Measurements from ENCODE around the gene HSPB9. TPM values are rescaled to one million over a fixed set of nuclear protein-coding genes. Genes with fewer than 3 reads are reported as not detected.
"Not testable (repeated sequence)": the region's sequence is repeated elsewhere in the genome, so short reads cannot be mapped to it uniquely, and the experiment has no call there.

The HSPB9 gene
- total and polyA plus RNA-seq, 5 donors from 2014 or later, result 0.08 to 0.28 TPM; not detected in 3

DNA sequence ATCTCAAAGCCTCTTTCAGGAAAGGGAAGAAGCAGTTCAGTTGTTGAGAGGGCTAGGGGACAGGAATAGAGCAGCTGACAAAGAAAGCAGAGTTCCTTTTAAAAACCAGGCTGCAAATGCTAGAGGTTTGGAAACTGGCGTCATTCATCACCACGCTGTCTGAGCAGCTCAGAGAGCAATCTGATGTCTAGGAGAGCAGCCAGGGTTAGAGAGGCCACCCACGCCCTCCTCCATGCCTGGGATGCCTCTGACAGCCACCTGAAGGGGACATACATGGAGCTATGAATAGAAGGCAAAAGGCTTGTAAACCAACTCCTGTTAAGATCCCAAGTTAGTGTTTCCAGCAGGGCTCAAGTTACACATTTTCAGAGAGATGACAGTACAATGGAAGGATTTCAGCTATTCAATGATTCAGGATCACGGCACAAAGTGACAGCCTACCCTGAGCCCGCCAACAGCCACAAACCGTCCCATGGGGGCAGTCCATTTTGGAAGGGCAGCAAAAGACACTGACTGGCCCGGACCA is 19.8 kb downstream of the HSPB9 start:
- no peak for ATAC-seq (ENCODE audit: low read depth in 2 of 2)
- H3K27ac Mint-ChIP-seq, result no peak overlapping the region
- H3K9me3 Mint-ChIP-seq, result no peaks in the 10 kb centered on the region
- no peaks in the 10 kb centered on the region for H3K27me3 Mint-ChIP-seq
- Histone ChIP-seq H3K4me1 (ENCODE audit: control insufficient read depth, insufficient read depth, low read length, poor library complexity, severe bottlenecking) (peaks cover 14% of the 10 kb centered on the region), H3K36me3 (ENCODE audit: control insufficient read depth, insufficient read depth, low read length) (peaks cover 42% of the 10 kb centered on the region), H3K27ac (ENCODE audit: insufficient read depth, low read length, poor library complexity, severe bottlenecking) (no peak overlapping the region), H3K4me3 (ENCODE audit: low read depth, low read length) (no peak overlapping the region), H3K27me3 (ENCODE audit: control insufficient read depth, insufficient read depth, low read length) (no peaks in the 10 kb centered on the region), H3K9me3 (ENCODE audit: control insufficient read depth in 2 of 2, low read length in 2 of 2) (no peaks in the 10 kb centered on the region)
- peak overlapping the region in 1 of 4 donors; percentile 24 for H3K4me3 Mint-ChIP-seq
- H3K4me1 Mint-ChIP-seq, result peaks cover 0 to 69% (median 36%) of the 10 kb centered on the region in 4 donors
- H3K36me3 Mint-ChIP-seq, result peaks cover 21% of the 10 kb centered on the region
- DNase-seq, result no peak

- Mint-ChIP-seq H3K4me1 (peaks cover 0 to 67% (median 36%) of the 10 kb centered on the region in 4 donors), H3K27ac (peak overlapping the region in 1 of 3 donors; percentile 12), H3K36me3 (peaks cover 23% of the 10 kb centered on the region)
- not testable (repeated sequence) for H3K9me3 ChIP-seq (ENCODE audit: control insufficient read depth in 2 of 2, low read length in 2 of 2); H3K27me3 Mint-ChIP-seq; ATAC-seq (ENCODE audit: low read depth in 2 of 2); H3K27ac ChIP-seq (ENCODE audit: insufficient read depth, low read length, poor library complexity, severe bottlenecking); DNase-seq; H3K4me3 Mint-ChIP-seq; H3K4me3 ChIP-seq (ENCODE audit: low read depth, low read length); H3K27me3 ChIP-seq (ENCODE audit: control insufficient read depth, insufficient read depth, low read length); H3K9me3 Mint-ChIP-seq
- H3K36me3 ChIP-seq (ENCODE audit: control insufficient read depth, insufficient read depth, low read length), result peaks cover 45% of the 10 kb centered on the region
- H3K4me1 ChIP-seq (ENCODE audit: control insufficient read depth, insufficient read depth, low read length, poor library complexity, severe bottlenecking), result peaks cover 11% of the 10 kb centered on the region
Measured at GRCh38 chr17:42143138-42143537, 20.5 kb downstream of the HSPB9 start.

DNA sequence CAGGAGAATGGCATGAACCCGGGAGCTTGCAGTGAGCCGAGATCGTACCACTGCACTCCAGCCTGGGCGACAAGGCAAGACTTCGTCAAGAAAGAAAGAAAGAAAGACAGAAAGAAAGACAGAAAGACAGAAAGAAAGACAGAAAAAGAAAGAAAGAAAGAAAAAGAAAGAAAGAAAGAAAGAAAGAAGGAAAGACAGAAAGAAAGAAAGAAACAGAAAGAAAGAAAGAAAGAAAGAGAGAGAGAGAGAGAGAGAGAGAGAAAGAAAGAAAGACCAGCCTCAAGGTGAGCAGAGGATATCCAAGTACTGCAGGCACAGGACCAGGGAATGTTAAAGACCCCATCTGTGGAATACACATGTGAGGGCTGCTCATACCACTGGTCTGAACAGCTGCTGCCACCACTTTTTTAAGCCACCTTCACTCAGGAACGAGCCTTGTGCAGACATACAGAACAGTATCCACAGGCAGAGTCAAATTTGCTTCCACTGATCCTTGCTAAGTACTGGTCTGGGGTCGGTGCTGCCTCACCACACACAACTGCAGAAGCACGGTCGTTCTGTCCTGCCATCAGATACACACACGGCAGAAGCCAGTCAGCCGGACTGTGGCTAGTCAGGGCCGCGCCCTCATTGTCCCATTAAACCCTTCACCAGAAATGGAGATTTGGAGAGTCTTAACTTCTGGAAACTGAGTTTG is 24.5 kb downstream of the HSPB9 start:
- peak overlapping the region in 1 of 4 donors; percentile 58 for H3K4me3 Mint-ChIP-seq

DNA sequence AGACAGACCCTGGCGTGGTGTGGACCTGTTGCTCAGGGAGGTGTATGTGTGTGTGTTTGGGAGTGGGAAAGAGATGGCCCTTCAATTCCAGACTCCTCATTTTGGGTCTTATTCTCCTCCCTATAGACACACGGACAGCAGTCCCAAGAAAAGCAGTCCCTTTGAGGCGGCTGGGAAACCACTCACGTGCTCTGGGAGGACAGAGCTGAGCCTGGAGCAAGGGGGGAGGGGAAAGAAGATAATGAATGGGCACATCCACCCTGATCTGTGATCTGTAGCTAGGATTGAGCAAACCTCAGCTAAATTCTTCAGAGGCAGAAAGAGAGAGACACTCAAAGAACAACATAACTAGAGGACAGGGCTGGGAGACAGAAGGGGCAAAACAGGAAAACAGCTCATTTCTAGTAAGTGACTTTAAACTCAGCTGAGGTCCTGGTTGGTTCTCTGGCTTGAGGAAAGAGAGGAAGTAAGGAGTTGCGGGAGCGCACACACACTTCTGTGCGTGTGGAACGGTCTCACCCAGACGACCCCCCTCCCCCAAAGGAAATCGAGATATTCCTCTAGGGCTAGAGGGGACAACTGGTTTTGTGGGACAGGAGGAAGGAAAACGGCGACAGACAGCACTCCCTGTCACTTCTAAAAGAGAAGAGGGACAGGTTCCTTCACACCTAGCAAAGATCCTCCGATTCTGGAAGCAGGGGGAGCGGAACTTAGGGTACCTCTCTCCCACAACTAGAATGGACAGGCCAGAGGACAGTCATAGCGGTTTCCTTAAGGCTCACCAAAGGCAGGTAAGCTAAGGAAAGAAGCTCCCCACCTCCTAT is 31.5 kb downstream of the HSPB9 start:
- peak overlapping the region; percentile 94 to 98 (median 95) for H3K27ac Mint-ChIP-seq
- peak overlapping the region; percentile 95 for H3K4me3 Mint-ChIP-seq
- H3K4me3 ChIP-seq (ENCODE audit: low read depth, low read length), result peak overlapping the region; percentile 95
- H3K4me1 Mint-ChIP-seq, result peaks cover 4 to 50% (median 28%) of the 10 kb centered on the region in 4 donors
- H3K36me3 Mint-ChIP-seq, result peaks cover 8% of the 10 kb centered on the region
- no peaks in the 10 kb centered on the region for H3K27me3 Mint-ChIP-seq
- peak overlapping the region; percentile 84 for H3K27ac ChIP-seq (ENCODE audit: insufficient read depth, low read length, poor library complexity, severe bottlenecking)
- H3K4me1 ChIP-seq (ENCODE audit: control insufficient read depth, insufficient read depth, low read length, poor library complexity, severe bottlenecking), result peaks cover 36% of the 10 kb centered on the region
- no peaks in the 10 kb centered on the region for H3K27me3 ChIP-seq (ENCODE audit: control insufficient read depth, insufficient read depth, low read length)
- ATAC-seq (ENCODE audit: low read depth in 2 of 2) (no peak), DNase-seq (peak in 1 of 3 donors; percentile 24)
- H3K36me3 ChIP-seq (ENCODE audit: control insufficient read depth, insufficient read depth, low read length), result peaks cover 14% of the 10 kb centered on the region
- H3K9me3 ChIP-seq (ENCODE audit: control insufficient read depth in 2 of 2, low read length in 2 of 2), result no peaks in the 10 kb centered on the region
- peaks cover 0 to 2% (median 0%) of the 10 kb centered on the region in 7 donors for H3K9me3 Mint-ChIP-seq

More for the DNA sequence above, 24.5 kb downstream of the HSPB9 start:
- Histone ChIP-seq H3K36me3 (ENCODE audit: control insufficient read depth, insufficient read depth, low read length) (peaks cover 52% of the 10 kb centered on the region), H3K27me3 (ENCODE audit: control insufficient read depth, insufficient read depth, low read length) (no peaks in the 10 kb centered on the region), H3K27ac (ENCODE audit: insufficient read depth, low read length, poor library complexity, severe bottlenecking) (no peak overlapping the region), H3K4me1 (ENCODE audit: control insufficient read depth, insufficient read depth, low read length, poor library complexity, severe bottlenecking) (peaks cover 17% of the 10 kb centered on the region), H3K4me3 (ENCODE audit: low read depth, low read length) (no peak overlapping the region), H3K9me3 (ENCODE audit: control insufficient read depth in 2 of 2, low read length in 2 of 2) (no peaks in the 10 kb centered on the region)
- no peak overlapping the region for H3K27ac Mint-ChIP-seq
- H3K9me3 Mint-ChIP-seq, result no peaks in the 10 kb centered on the region
- H3K27me3 Mint-ChIP-seq, result no peaks in the 10 kb centered on the region
- peaks cover 0 to 60% (median 37%) of the 10 kb centered on the region in 4 donors for H3K4me1 Mint-ChIP-seq
- DNase-seq (no peak), ATAC-seq (ENCODE audit: low read depth in 2 of 2) (no peak)
- peaks cover 28% of the 10 kb centered on the region for H3K36me3 Mint-ChIP-seq

DNA sequence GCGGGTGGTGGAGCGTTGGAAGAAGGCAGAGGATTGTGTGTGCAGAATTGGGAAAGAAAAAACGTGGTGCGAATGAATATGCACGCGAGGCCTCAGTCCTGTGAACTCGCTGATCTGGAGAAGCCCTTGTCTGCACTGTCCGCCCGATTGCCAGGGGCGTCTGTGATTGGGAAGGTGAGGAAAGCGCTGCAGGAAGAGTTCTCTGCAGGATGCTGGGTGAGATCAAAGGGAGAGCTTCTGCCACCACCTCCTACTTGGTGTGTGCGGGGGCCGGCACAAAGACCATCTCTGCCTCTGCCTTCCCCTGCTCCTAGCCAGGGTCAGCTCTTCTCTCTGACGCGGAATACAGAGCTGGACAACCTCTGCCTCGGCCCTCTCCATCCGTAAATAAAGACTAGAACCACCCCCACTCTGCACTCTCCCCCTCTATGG is 33.0 kb downstream of the HSPB9 start:
- no peak for DNase-seq
- Histone ChIP-seq H3K27ac (ENCODE audit: insufficient read depth, low read length, poor library complexity, severe bottlenecking) (peak overlapping the region; percentile 41), H3K36me3 (ENCODE audit: control insufficient read depth, insufficient read depth, low read length) (peaks cover 11% of the 10 kb centered on the region), H3K9me3 (ENCODE audit: control insufficient read depth in 2 of 2, low read length in 2 of 2) (no peaks in the 10 kb centered on the region), H3K27me3 (ENCODE audit: control insufficient read depth, insufficient read depth, low read length) (no peaks in the 10 kb centered on the region), H3K4me1 (ENCODE audit: control insufficient read depth, insufficient read depth, low read length, poor library complexity, severe bottlenecking) (peaks cover 36% of the 10 kb centered on the region), H3K4me3 (ENCODE audit: low read depth, low read length) (no peak overlapping the region)
- Mint-ChIP-seq H3K27me3 (no peaks in the 10 kb centered on the region), H3K4me3 (peak overlapping the region; percentile 95), H3K36me3 (peaks cover 8% of the 10 kb centered on the region), H3K27ac (no peak overlapping the region), H3K4me1 (peaks cover 4 to 46% (median 27%) of the 10 kb centered on the region in 4 donors), H3K9me3 (peaks cover 0 to 2% (median 0%) of the 10 kb centered on the region in 7 donors)
- no peak for ATAC-seq (ENCODE audit: low read depth in 2 of 2)

DNA sequence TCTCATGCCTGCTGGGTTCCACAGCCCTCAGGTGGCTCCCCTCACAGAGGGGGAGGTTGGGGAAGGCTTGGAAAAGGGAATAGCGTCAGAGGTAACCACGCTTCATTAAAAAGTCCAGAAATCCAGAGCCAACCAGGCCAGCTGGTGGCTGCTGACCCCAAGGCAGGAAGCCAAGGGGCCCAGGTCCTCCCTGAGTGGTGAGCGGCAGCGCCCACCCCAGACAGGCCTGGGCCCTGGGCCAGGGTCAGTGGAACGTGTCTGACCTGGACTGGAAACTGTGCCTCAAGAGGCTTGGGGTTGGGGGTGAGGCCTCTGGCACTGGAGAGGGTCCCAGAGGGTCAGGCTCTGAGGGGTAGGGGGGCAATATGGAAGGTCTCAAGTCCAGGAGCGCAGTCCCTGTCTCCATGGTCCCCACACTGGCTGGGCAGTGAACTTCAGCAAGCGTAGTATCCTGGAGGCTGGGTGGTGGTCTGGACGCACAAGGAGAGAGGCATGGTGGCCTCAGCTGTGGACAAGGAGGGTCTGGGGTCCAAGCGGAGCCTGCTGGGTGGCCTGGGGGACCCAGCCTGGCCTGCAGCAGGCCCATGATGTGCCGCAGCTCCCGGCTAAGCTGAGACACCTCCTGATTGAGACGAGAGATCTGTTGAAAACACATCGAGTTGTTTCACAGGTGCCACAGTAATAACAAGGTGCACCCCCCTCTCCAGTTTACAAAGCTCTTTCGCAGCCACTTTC is 37.4 kb downstream of the HSPB9 start:
- H3K27ac ChIP-seq (ENCODE audit: insufficient read depth, low read length, poor library complexity, severe bottlenecking), result no peak overlapping the region
- no peaks in the 10 kb centered on the region for H3K27me3 ChIP-seq (ENCODE audit: control insufficient read depth, insufficient read depth, low read length)
- H3K36me3 ChIP-seq (ENCODE audit: control insufficient read depth, insufficient read depth, low read length), result no peaks in the 10 kb centered on the region
- peaks cover 7% of the 10 kb centered on the region for H3K4me1 ChIP-seq (ENCODE audit: control insufficient read depth, insufficient read depth, low read length, poor library complexity, severe bottlenecking)
- DNase-seq, result no peak
- H3K36me3 Mint-ChIP-seq, result no peaks in the 10 kb centered on the region
- H3K4me1 Mint-ChIP-seq, result peaks cover 0 to 9% (median 1%) of the 10 kb centered on the region in 4 donors
- H3K9me3 ChIP-seq (ENCODE audit: control insufficient read depth in 2 of 2, low read length in 2 of 2), result no peaks in the 10 kb centered on the region
- ATAC-seq (ENCODE audit: low read depth in 2 of 2), result no peak
- H3K4me3 Mint-ChIP-seq, result no peak overlapping the region
- no peak overlapping the region for H3K4me3 ChIP-seq (ENCODE audit: low read depth, low read length)
- H3K27ac Mint-ChIP-seq, result peak overlapping the region in 1 of 3 donors; percentile 32
- H3K27me3 Mint-ChIP-seq, result no peaks in the 10 kb centered on the region
- H3K9me3 Mint-ChIP-seq, result peaks cover 0 to 2% (median 0%) of the 10 kb centered on the region in 7 donors

GRCh38 chr17:42160531-42160910 is 37.9 kb downstream of the HSPB9 start:
- Mint-ChIP-seq H3K27me3 (no peaks in the 10 kb centered on the region), H3K4me1 (peaks cover 0 to 9% (median 0%) of the 10 kb centered on the region in 4 donors), H3K36me3 (no peaks in the 10 kb centered on the region), H3K27ac (no peak overlapping the region), H3K9me3 (peaks cover 0 to 2% (median 0%) of the 10 kb centered on the region in 7 donors), H3K4me3 (no peak overlapping the region)
- H3K4me1 ChIP-seq (ENCODE audit: control insufficient read depth, insufficient read depth, low read length, poor library complexity, severe bottlenecking), result peaks cover 2% of the 10 kb centered on the region
- H3K4me3 ChIP-seq (ENCODE audit: low read depth, low read length), result no peak overlapping the region
- DNase-seq (no peak), ATAC-seq (ENCODE audit: low read depth in 2 of 2) (no peak)
- H3K9me3 ChIP-seq (ENCODE audit: control insufficient read depth in 2 of 2, low read length in 2 of 2), result no peaks in the 10 kb centered on the region
- H3K27me3 ChIP-seq (ENCODE audit: control insufficient read depth, insufficient read depth, low read length), result no peaks in the 10 kb centered on the region
- H3K27ac ChIP-seq (ENCODE audit: insufficient read depth, low read length, poor library complexity, severe bottlenecking), result no peak overlapping the region
- no peaks in the 10 kb centered on the region for H3K36me3 ChIP-seq (ENCODE audit: control insufficient read depth, insufficient read depth, low read length)

All from CD4-positive, CD25-positive, alpha-beta regulatory T cell (primary cell).